Fibroblast of pulmonary artery (primary cell): ENCODE results near the gene THBS3.
A peak's percentile ranks its signal among the peaks of the same experiment; 100 is the strongest.
"Not testable (repeated sequence)": the region's sequence is repeated elsewhere in the genome, so short reads cannot be mapped to it uniquely, and the experiment has no call there.

ENCODE experiments used
- DNase-seq: peaks from one replicate; pipeline ENCODE4 v3.0.0-alpha.2; 2010; ENCODE audit warnings: low read depth
- H3K4me3 ChIP-seq: replicated peaks from 2 replicates; pipeline ENCODE4 v1.5.1; 2011; ENCODE audit warnings: low read depth, mild to moderate bottlenecking, control low read depth, low read length, moderate library complexity
- TF ChIP-seq, protein P1 (sequence below): IDR thresholded peaks from 2 replicates; pipeline ENCODE4 v1.5.1; 2011; ENCODE audit warnings: mild to moderate bottlenecking, control low read depth, low read length, inconsistent platforms; ENCODE audit errors: missing control alignments

Gene THBS3

DNA sequence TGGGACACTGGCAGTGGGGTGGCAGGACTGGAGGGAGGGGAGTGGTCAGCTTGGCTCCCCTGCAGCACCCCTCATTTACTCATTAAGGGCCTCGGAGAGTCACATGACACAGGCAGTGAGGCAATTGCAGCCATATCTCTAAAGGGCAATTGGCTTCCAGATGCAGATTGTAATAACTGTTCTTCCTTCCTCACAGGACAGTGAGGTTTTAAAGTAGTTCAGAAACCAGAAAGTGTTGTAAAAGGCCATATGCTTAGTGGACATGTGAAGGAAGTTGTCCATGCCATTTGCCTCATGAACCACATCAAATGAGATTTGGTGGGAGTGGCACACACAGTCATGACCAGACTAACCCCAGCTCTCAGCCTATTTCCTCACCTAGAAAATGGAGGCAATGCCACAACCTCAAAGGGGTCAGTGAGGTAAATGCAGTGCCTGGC is 11.9 kb upstream of the THBS3 start:
- TF ChIP-seq, protein P1, sequence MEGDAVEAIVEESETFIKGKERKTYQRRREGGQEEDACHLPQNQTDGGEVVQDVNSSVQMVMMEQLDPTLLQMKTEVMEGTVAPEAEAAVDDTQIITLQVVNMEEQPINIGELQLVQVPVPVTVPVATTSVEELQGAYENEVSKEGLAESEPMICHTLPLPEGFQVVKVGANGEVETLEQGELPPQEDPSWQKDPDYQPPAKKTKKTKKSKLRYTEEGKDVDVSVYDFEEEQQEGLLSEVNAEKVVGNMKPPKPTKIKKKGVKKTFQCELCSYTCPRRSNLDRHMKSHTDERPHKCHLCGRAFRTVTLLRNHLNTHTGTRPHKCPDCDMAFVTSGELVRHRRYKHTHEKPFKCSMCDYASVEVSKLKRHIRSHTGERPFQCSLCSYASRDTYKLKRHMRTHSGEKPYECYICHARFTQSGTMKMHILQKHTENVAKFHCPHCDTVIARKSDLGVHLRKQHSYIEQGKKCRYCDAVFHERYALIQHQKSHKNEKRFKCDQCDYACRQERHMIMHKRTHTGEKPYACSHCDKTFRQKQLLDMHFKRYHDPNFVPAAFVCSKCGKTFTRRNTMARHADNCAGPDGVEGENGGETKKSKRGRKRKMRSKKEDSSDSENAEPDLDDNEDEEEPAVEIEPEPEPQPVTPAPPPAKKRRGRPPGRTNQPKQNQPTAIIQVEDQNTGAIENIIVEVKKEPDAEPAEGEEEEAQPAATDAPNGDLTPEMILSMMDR = no peak
- DNase-seq = no peak
- no peak overlapping the region for H3K4me3 ChIP-seq

DNA sequence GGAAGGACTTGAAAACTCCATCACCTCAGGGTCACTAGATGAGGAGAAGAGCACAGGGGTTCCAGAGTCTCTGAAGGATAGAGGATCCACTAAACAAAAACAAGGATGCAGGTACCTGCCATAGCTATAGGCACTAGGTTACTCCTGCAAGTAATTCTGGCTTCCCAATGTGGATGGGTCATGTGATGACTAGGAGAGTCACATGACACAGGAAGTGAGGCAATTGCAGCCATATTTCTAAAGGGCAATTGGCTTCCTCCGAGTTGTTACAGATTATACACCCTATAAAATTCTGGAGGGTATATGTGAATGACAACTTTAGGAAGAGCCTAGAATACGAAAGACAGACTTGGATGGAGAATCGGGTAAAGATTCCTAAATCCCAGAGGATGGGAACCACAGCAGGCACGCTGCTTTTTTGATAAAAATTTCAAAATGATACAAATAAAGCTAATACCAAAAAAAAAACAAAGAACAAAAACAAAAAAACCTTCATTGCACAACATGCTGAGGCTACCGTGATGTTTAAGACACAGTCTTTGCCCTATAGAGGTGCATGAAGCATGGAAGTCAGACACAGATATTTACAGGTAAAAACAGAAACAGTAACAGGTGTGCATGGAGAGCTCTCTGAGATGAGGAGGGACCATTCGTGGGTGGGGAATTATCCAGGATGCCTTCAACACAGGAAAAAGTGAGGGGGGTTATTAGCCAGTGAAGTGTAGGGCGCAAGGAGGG is 11.3 kb upstream of the THBS3 start:
- DNase-seq = peak; percentile 81
- H3K4me3 ChIP-seq = peak overlapping the region; percentile 27
- TF ChIP-seq, protein P1 = no peak

DNA sequence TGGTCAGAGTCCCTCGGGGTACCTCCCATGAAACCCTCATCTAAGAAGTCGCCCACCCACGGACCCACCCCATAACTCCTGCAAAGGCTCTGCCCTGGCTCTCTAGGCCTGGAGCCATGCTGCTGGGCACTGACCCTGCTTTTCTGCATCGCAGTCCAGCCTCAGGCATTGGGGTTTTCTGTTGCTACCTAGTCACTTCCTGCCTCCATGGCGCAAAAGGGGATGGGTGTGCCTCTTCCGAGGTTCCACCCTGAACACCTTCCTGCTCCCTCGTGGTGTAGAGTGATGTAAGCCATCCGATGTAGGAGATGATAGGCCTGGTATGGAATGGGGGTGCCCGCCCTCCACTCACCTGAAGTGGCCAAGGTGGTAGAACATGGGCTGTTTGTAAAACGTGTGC is 7.0 kb upstream of the THBS3 start:
- DNase-seq, H3K4me3 ChIP-seq: not testable (repeated sequence)

DNA sequence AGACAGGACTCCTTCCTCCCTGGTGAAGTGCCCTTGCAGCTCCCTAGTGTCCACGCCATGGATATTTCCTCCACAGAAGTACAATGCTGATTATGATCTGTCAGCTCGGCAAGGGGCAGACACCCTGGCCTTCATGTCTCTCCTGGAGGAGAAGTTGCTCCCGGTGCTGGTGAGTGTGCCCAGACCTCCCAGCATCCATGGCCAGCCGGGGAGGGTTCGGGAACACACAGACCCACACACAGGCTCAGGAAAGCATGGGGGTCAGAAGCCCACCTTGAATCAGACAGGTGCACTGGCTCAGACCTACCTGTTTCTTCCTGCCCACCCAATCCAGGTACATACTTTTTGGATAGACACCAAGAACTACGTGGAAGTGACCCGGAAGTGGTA is 4.3 kb upstream of the THBS3 start:
- H3K4me3 ChIP-seq, DNase-seq: not testable (repeated sequence)

DNA sequence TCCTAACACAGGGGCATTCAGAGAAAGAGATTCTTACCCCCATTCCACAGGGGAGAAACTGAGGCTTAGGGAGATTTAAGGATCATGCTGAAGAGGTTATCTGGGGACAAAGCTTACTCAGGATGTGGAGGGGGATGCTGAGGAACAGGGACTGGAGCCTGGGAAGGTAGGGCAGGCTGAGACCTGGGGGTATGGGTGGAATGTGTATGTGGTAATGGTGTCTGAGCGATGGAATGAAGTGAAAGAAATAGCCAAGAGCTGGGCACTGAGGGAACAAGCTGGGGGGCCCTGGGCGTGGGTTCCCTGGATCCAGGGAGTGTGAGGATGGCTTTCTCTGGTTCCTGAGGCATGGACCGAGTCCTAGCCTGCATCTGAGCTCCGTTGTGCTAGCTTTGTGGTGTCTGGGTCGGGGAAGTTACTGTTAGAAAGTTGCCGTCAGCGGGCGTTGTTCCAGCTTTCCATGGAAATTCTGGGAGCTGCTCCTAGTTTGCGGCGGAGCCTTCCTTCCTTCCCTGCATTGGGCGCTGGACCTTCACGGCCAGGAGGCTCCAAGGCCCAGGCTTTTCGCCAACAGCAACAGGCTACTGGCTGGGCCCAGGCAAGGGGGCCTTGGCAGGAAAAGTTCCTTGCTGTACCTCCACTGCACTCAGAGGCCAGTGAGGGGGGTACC is 3.8 kb upstream of the THBS3 start:
- not testable (repeated sequence) for H3K4me3 ChIP-seq, DNase-seq

DNA sequence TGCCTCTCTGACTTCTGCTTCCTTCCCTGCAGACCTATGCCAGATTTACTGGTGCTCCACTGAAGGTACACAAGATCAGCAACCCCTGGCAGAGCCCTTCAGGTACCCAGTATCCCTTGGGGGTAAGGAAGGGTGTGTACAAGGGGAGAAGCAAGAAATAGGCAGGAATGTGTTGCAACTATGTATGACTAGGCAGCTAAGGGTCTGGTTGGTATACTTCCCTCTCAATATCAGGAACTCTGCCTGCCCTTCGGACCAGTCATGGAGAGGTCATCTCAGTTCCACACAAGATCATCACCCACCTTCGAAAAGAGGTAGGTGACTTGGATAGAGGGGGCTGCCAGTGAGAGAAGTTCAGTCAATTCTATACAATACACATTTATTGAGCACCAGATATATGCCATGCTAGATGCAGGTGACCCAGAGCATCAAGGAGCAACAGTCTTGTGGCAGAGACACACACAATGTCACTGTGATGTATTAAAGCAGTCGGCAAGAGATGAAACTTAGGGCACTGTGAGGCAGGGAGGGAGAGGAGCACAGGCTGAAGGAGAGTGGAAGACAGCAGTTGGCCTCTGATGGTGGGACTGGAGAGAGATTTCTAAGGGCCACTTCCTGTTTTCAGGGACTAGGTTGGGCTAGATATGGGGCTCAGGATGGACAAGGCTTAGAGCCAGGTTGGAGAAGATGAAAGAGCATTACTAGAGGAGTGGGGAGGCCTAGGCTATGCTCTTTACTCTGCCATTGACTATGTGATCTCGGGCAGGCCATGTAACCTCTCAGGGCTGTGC is 2.8 kb upstream of the THBS3 start:
- no peak for DNase-seq
- H3K4me3 ChIP-seq = no peak overlapping the region
- TF ChIP-seq, protein P1 = no peak

DNA sequence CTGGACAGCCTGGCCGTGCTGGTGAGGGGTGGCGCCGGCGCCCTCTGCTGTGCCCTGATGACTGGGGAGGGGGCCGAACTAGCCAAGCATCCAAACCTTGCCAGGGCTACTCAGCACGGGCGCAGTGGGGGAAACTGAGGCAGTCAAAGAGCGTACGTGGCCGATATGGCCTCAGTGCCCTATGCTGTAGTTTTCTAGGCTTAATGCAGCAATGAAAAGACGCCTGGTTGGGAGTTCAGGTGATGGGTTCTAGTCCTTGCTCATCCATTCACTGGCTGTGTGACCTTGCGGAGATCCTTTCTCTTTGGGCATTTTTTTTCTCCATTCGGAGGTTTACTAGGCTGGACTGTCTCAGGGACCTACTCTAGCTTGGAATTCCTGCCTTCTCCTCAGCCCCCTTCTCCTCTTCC is 1.6 kb upstream of the THBS3 start:
- TF ChIP-seq, protein P1 = no peak
- no peak for DNase-seq
- peak overlapping the region; percentile 98 for H3K4me3 ChIP-seq

DNA sequence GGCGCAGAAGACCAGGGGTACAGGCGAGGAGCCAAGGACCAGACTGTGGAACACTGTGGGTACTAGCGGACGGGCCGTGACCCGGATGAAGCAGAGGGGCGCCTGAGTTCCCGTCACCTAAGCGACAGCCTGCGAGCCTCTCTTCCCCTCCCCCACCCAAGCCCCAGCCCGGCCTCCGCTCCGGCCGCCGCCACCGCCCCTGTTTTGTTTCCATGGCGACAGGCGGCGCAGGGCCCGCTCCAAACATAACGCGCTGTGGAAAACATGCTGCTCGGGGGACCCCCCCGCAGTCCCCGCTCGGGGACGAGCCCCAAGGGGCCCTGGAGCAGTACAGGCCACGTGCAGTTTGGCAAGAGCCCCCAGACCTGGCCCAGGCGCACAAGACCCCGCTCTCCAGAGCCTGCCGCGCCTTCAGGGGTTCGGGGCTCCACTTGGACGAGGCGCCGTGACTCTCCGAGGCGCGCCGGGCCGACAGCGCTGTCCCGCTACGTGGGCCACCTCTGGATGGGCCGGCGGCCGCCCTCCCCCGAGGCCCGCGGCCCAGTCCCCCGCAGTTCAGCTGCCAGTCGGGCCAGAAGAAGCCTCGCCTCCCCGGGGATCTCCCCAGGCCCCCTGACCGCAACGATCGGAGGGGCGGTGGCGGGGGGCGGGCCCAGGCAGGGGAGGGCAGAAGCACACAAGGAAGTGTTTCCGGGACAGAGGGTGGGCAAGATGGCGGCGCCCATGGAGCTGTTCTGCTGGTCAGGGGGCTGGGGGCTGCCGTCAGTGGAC is 1.0 kb upstream of the THBS3 start, which contains the start of gene MTX1:
Gene MTX1, plus strand, starts transcription at position 155 of the 771 bp plus-strand sequence. Its CDS starts 110 bp downstream, at position 265.
- TF ChIP-seq, protein P1 = no peak
- H3K4me3 ChIP-seq = peak within 1 kb of the TSS; percentile 98
- DNase-seq = peak; percentile 86
